ENCODE measurements around the gene SENP2. TPM values are rescaled to one million over a fixed set of nuclear protein-coding genes. Genes with fewer than 3 reads are reported as not detected.

The SENP2 gene
- total and polyA plus RNA-seq, 10 of the 15 experiments (the other 5 are each of a cell fraction or from before 2014, with no cell fraction given) = 9.0 to 42.7 (median 25.1) TPM

GRCh38 chr3:185678027-185678426 is 91.9 kb downstream of the SENP2 start:
- TF ChIP-seq HDAC2 (IDR thresholded peaks at IDR 0.05) (no peak), ZBTB33 (IDR thresholded peaks at IDR 0.05) (no peak), NR2C2 (IDR thresholded peaks at IDR 0.05; ENCODE audit: borderline replicate concordance, control insufficient read depth, insufficient read length, low read depth) (no peak), JUNB (IDR thresholded peaks at IDR 0.05) (no peak), ZNF24 (IDR thresholded peaks at IDR 0.05) (no peak), MYB (IDR thresholded peaks at IDR 0.05; ENCODE audit: borderline replicate concordance, low read depth, low read length) (no peak), EED (IDR thresholded peaks at IDR 0.05; ENCODE audit: low read depth) (no peak), HSF1 (IDR thresholded peaks at IDR 0.05; ENCODE audit: low read depth, low read length) (no peak), NR2C1 (IDR thresholded peaks at IDR 0.05) (no peak), ETV6 (conservative IDR thresholded peaks at IDR 0.05 in 1 of 2, IDR thresholded peaks at IDR 0.05 in 1 of 2; ENCODE audit: borderline replicate concordance in 1 of 2, low read depth in 1 of 2) (no peak), USF1 (IDR thresholded peaks at IDR 0.05; ENCODE audit: borderline replicate concordance, extremely low read length, insufficient read depth, low read depth, low read length) (no peak), CREM (IDR thresholded peaks at IDR 0.05; ENCODE audit: low read depth) (no peak), ATF7 (IDR thresholded peaks at IDR 0.05; ENCODE audit: low read depth) (no peak), RCOR1 (conservative IDR thresholded peaks at IDR 0.05; ENCODE audit: low read depth, low read length) (no peak), RBBP5 (conservative IDR thresholded peaks at IDR 0.05) (no peak), CREB1 (IDR thresholded peaks at IDR 0.05; ENCODE audit: low read depth) (no peak), ZNF384 (IDR thresholded peaks at IDR 0.05; ENCODE audit: borderline replicate concordance, low read depth, low read length) (no peak), NRF1 (conservative IDR thresholded peaks at IDR 0.05; ENCODE audit: low read depth, low read length) (no peak), CHD1 (IDR thresholded peaks at IDR 0.05; ENCODE audit: low read depth, low read length) (no peak), ATF2 (IDR thresholded peaks at IDR 0.05; ENCODE audit: low read length) (no peak)
- no TSS peak for BruUV-seq (replicated peaks)
- ATAC-seq = no peak
- H3K4me2 ChIP-seq (ENCODE audit: control insufficient read depth, insufficient read depth) = no peak overlapping the region
- H3K27ac ChIP-seq (ENCODE audit: control insufficient read depth, insufficient read depth) = no peak overlapping the region
- FAIRE-seq = no peak
- no peaks in the 10 kb centered on the region for H3K36me3 ChIP-seq (ENCODE audit: control insufficient read depth in 2 of 2, insufficient read depth in 2 of 2, low read length in 1 of 2)
- intact Hi-C loops (cut with micrococcal nuclease; ENCODE audit: unreplicated experiment) (no loop called here), in situ Hi-C loops (cut with MboI) (loop anchor here (5.0 kb wide), 1 partner anchor 89 kb away; no protein-coding TSS in a partner anchor)
- no peaks in the 10 kb centered on the region for H3K79me2 ChIP-seq (ENCODE audit: control insufficient read depth, insufficient read depth, low read length)
- no peak overlapping the region for H3K9ac ChIP-seq (ENCODE audit: control insufficient read depth, insufficient read depth, low read length)
- H2AFZ ChIP-seq (ENCODE audit: control insufficient read depth, low read depth, low read length) = no peak overlapping the region
- no peaks in the 10 kb centered on the region for H4K20me1 ChIP-seq (ENCODE audit: control insufficient read depth, insufficient read depth)
- SMC1A ChIA-PET (ENCODE audit: uncharacterized antibody, unreplicated experiment) = interaction anchor here (1.1 to 2.5 kb wide), 7 partner anchors 9 to 94 kb away, joined by 3 to 22 read pairs (median 8); no protein-coding TSS in a partner anchor
- no peaks in the 10 kb centered on the region for H3K4me1 ChIP-seq (ENCODE audit: control insufficient read depth, insufficient read depth, low read length)
- H3K4me3 ChIP-seq = no peak overlapping the region
- POLR2A ChIA-PET = no interaction called here
- DNase-seq (ENCODE audit: low read depth, low spot score) = no peak
- CTCF ChIA-PET = interaction anchor here (0.8 to 2.9 kb wide), 12 partner anchors 9 to 265 kb away, joined by 3 to 64 read pairs (median 4); no protein-coding TSS in a partner anchor
- RAD21 ChIA-PET (ENCODE audit: unreplicated experiment) = interaction anchor here (1.3 to 4.0 kb wide), 4 partner anchors 8 to 939 kb away, joined by 3 to 29 read pairs (median 5); no protein-coding TSS in a partner anchor
- no peaks in the 10 kb centered on the region for H3K9me3 ChIP-seq (replicated peaks; ENCODE audit: control insufficient read depth, insufficient read depth, low read length)
- no peaks in the 10 kb centered on the region; a peak in 2 of 4 replicates for H3K27me3 ChIP-seq (replicated peaks in 1 of 2; ENCODE audit: control insufficient read depth in 2 of 2, insufficient read depth in 2 of 2, low read length in 1 of 2)
- WGBS (ENCODE audit: insufficient coverage, insufficient replicate concordance, low lambda C conversion rate, missing lambda C conversion rate) = 0% methylated on average over 1 of the region's 1 CpG

Data from GM12878 (cell line).